Measurements from ENCODE around the gene DERA.

DERA gene

DNA sequence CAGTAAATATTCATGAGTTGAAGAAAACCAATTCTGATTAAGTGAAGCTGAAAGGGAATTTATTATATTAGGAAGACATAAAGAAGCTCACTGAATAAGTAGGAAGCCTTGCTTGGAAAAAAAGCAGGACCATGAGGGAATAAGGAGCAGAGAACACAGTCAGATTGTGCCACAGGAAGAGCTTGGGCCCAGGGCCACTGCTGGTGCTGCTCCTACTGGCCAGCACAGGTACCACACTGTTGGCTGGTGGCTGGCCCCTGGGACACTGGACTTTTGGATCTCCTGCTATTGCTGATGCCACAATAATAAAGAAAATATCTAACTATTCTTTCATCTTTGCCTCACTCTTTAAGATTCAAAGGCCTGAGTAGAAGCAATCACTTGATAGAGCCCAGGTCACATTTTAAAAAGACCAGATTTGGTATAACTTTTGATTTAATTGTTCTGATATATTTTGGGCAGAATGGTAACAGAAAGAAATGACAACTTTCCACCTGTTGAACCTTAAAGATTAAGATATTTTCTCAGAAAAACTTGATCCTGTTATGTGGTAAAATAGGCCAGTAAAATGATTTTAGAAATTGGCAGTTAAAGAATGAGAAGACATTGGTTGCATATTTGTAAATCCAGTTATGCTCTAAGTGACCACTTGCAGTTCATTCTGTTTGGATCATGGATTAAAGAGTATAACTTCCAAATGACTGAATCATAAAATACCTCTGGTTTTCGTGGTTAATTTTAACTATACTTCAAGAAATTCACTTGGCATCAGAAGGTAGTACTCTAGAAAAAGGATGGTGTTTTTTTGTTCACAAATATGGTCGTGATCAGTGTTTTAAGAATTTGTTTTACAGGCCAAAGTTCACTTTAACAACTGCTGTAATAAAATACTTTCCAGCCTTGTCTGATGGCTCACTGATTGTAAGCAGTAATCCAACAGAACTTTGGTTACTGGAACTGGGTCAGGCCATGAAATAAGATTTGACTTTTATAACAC is 68.3 kb downstream of the DERA start:
- Histone ChIP-seq H3K27ac (ENCODE audit: low read depth, low read length) (no peak overlapping the region), H3K9ac (ENCODE audit: low read depth in 1 of 2, low read length in 2 of 2) (no peak overlapping the region), H3K36me3 (ENCODE audit: control insufficient read depth in 1 of 2, insufficient read depth in 2 of 2, low read length in 2 of 2) (peaks cover 9 to 21% of the 10 kb centered on the region in 2 donors), H3K9me3 (ENCODE audit: control insufficient read depth in 1 of 2, low read length in 2 of 2) (no peaks in the 10 kb centered on the region), H3K4me3 (ENCODE audit: low read depth in 1 of 2, low read length in 2 of 2) (no peak overlapping the region), H3K27me3 (ENCODE audit: control insufficient read depth in 1 of 2, insufficient read depth in 2 of 2, low read length in 2 of 2) (no peaks in the 10 kb centered on the region), H3K4me1 (ENCODE audit: control insufficient read depth in 1 of 2, insufficient read depth in 2 of 2, low read length in 2 of 2) (peaks cover 9 to 27% of the 10 kb centered on the region in 2 donors)

- no peaks in the 10 kb centered on the region for H3K9me3 ChIP-seq (ENCODE audit: control insufficient read depth in 1 of 2, low read length in 2 of 2)
Measured at GRCh38 chr12:15982071-15982470, 70.9 kb downstream of the DERA start.

DNA sequence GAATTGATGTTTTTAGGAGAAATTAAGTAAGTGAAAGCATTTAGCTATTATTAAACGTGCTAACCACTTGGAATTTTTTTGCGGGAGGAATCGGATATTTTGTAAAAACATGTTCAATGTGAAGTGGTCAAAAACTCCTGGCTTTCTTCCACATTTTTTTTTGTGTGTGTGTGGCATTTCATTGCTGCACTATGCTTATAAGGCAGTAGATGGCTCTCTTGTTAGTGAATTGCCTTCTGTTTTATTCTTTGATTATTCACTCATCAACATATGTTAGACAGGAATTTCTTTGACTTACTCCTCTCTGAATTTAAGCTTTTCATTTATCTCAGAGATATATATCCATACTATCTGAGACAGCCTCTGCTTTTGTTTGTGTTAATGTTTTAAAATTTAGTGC is 71.3 kb downstream of the DERA start:
- no peaks in the 10 kb centered on the region for H3K27me3 ChIP-seq (ENCODE audit: control insufficient read depth in 1 of 2, insufficient read depth in 2 of 2, low read length in 2 of 2)
- H3K36me3 ChIP-seq (ENCODE audit: control insufficient read depth in 1 of 2, insufficient read depth in 2 of 2, low read length in 2 of 2) = peaks cover 6 to 19% of the 10 kb centered on the region in 2 donors
- no peak overlapping the region for H3K27ac ChIP-seq (ENCODE audit: low read depth, low read length)
- no peak overlapping the region for H3K9ac ChIP-seq (ENCODE audit: low read depth in 1 of 2, low read length in 2 of 2)
- no peaks in the 10 kb centered on the region for H3K9me3 ChIP-seq (ENCODE audit: control insufficient read depth in 1 of 2, low read length in 2 of 2)
- H3K4me1 ChIP-seq (ENCODE audit: control insufficient read depth in 1 of 2, insufficient read depth in 2 of 2, low read length in 2 of 2) = peaks cover 9 to 27% of the 10 kb centered on the region in 2 donors
- H3K4me3 ChIP-seq (ENCODE audit: low read depth in 1 of 2, low read length in 2 of 2) = no peak overlapping the region

More at GRCh38 chr12:15982071-15982470, 70.9 kb downstream of the DERA start:
- Histone ChIP-seq H3K4me1 (ENCODE audit: control insufficient read depth in 1 of 2, insufficient read depth in 2 of 2, low read length in 2 of 2) (peaks cover 9 to 27% of the 10 kb centered on the region in 2 donors), H3K36me3 (ENCODE audit: control insufficient read depth in 1 of 2, insufficient read depth in 2 of 2, low read length in 2 of 2) (peaks cover 6 to 19% of the 10 kb centered on the region in 2 donors), H3K9ac (ENCODE audit: low read depth in 1 of 2, low read length in 2 of 2) (no peak overlapping the region), H3K27me3 (ENCODE audit: control insufficient read depth in 1 of 2, insufficient read depth in 2 of 2, low read length in 2 of 2) (no peaks in the 10 kb centered on the region), H3K4me3 (ENCODE audit: low read depth in 1 of 2, low read length in 2 of 2) (no peak overlapping the region), H3K27ac (ENCODE audit: low read depth, low read length) (no peak overlapping the region)

DNA sequence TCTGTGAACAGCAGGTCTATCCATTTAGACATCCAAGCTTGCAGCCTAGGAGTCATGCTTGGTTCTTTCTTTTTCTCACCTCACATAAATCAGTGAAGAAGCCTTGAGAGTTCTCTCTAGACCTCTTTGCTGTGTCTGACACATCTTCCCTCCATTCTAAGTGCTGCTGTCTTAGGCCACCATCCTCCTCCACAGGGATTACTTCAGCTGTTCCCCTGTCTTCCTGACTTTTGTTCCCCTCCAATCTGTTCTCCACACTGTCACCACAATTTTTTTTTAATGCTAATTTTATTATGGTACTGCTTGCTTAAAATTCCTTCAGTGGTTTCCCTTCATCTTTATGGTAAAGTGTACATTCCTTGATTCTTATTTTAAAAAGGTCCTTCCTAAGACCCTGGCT is 71.8 kb downstream of the DERA start:
- H3K27me3 ChIP-seq (ENCODE audit: control insufficient read depth in 1 of 2, insufficient read depth in 2 of 2, low read length in 2 of 2) = no peaks in the 10 kb centered on the region
- no peak overlapping the region for H3K9ac ChIP-seq (ENCODE audit: low read depth in 1 of 2, low read length in 2 of 2)
- H3K4me3 ChIP-seq (ENCODE audit: low read depth in 1 of 2, low read length in 2 of 2) = no peak overlapping the region
- peaks cover 6 to 24% of the 10 kb centered on the region in 2 donors for H3K36me3 ChIP-seq (ENCODE audit: control insufficient read depth in 1 of 2, insufficient read depth in 2 of 2, low read length in 2 of 2)
- H3K9me3 ChIP-seq (ENCODE audit: control insufficient read depth in 1 of 2, low read length in 2 of 2) = no peaks in the 10 kb centered on the region
- H3K4me1 ChIP-seq (ENCODE audit: control insufficient read depth in 1 of 2, insufficient read depth in 2 of 2, low read length in 2 of 2) = peaks cover 9 to 27% of the 10 kb centered on the region in 2 donors
- no peak overlapping the region for H3K27ac ChIP-seq (ENCODE audit: low read depth, low read length)

GRCh38 chr12:15984097-15984800 is 73.1 kb downstream of the DERA start:
- H3K36me3 ChIP-seq (ENCODE audit: control insufficient read depth in 1 of 2, insufficient read depth in 2 of 2, low read length in 2 of 2) = peaks cover 13 to 36% of the 10 kb centered on the region in 2 donors
- H3K4me1 ChIP-seq (ENCODE audit: control insufficient read depth in 1 of 2, insufficient read depth in 2 of 2, low read length in 2 of 2) = peaks cover 9 to 15% of the 10 kb centered on the region in 2 donors
- H3K27ac ChIP-seq (ENCODE audit: low read depth, low read length) = no peak overlapping the region
- no peaks in the 10 kb centered on the region for H3K27me3 ChIP-seq (ENCODE audit: control insufficient read depth in 1 of 2, insufficient read depth in 2 of 2, low read length in 2 of 2)
- H3K4me3 ChIP-seq (ENCODE audit: low read depth in 1 of 2, low read length in 2 of 2) = no peak overlapping the region
- H3K9ac ChIP-seq (ENCODE audit: low read depth in 1 of 2, low read length in 2 of 2) = no peak overlapping the region
- H3K9me3 ChIP-seq (ENCODE audit: control insufficient read depth in 1 of 2, low read length in 2 of 2) = no peaks in the 10 kb centered on the region

- Histone ChIP-seq H3K9ac (ENCODE audit: low read depth in 1 of 2, low read length in 2 of 2) (no peak overlapping the region), H3K4me3 (ENCODE audit: low read depth in 1 of 2, low read length in 2 of 2) (no peak overlapping the region), H3K27ac (ENCODE audit: low read depth, low read length) (no peak overlapping the region), H3K4me1 (ENCODE audit: control insufficient read depth in 1 of 2, insufficient read depth in 2 of 2, low read length in 2 of 2) (peaks cover 8 to 9% of the 10 kb centered on the region in 2 donors), H3K27me3 (ENCODE audit: control insufficient read depth in 1 of 2, insufficient read depth in 2 of 2, low read length in 2 of 2) (no peaks in the 10 kb centered on the region), H3K9me3 (ENCODE audit: control insufficient read depth in 1 of 2, low read length in 2 of 2) (no peaks in the 10 kb centered on the region), H3K36me3 (ENCODE audit: control insufficient read depth in 1 of 2, insufficient read depth in 2 of 2, low read length in 2 of 2) (peaks cover 13 to 36% of the 10 kb centered on the region in 2 donors)
Measured at GRCh38 chr12:15984963-15985362, 73.8 kb downstream of the DERA start.

GRCh38 chr12:15987696-15988095 is 76.6 kb downstream of the DERA start:
- H3K4me1 ChIP-seq (ENCODE audit: control insufficient read depth in 1 of 2, insufficient read depth in 2 of 2, low read length in 2 of 2) = no peaks in the 10 kb centered on the region
- peaks cover 13 to 36% of the 10 kb centered on the region in 2 donors for H3K36me3 ChIP-seq (ENCODE audit: control insufficient read depth in 1 of 2, insufficient read depth in 2 of 2, low read length in 2 of 2)
- no peak overlapping the region for H3K27ac ChIP-seq (ENCODE audit: low read depth, low read length)
- H3K4me3 ChIP-seq (ENCODE audit: low read depth in 1 of 2, low read length in 2 of 2) = no peak overlapping the region
- no peak overlapping the region for H3K9ac ChIP-seq (ENCODE audit: low read depth in 1 of 2, low read length in 2 of 2)
- H3K9me3 ChIP-seq (ENCODE audit: control insufficient read depth in 1 of 2, low read length in 2 of 2) = no peaks in the 10 kb centered on the region
- no peaks in the 10 kb centered on the region for H3K27me3 ChIP-seq (ENCODE audit: control insufficient read depth in 1 of 2, insufficient read depth in 2 of 2, low read length in 2 of 2)

- no peaks in the 10 kb centered on the region for H3K27me3 ChIP-seq (ENCODE audit: control insufficient read depth in 1 of 2, insufficient read depth in 2 of 2, low read length in 2 of 2)
- no peak overlapping the region for H3K27ac ChIP-seq (ENCODE audit: low read depth, low read length)
- no peaks in the 10 kb centered on the region for H3K4me1 ChIP-seq (ENCODE audit: control insufficient read depth in 1 of 2, insufficient read depth in 2 of 2, low read length in 2 of 2)
- H3K4me3 ChIP-seq (ENCODE audit: low read depth in 1 of 2, low read length in 2 of 2) = no peak overlapping the region
- no peaks in the 10 kb centered on the region for H3K9me3 ChIP-seq (ENCODE audit: control insufficient read depth in 1 of 2, low read length in 2 of 2)
- H3K9ac ChIP-seq (ENCODE audit: low read depth in 1 of 2, low read length in 2 of 2) = no peak overlapping the region
- peaks cover 7 to 22% of the 10 kb centered on the region in 2 donors for H3K36me3 ChIP-seq (ENCODE audit: control insufficient read depth in 1 of 2, insufficient read depth in 2 of 2, low read length in 2 of 2)
Measured at GRCh38 chr12:15988983-15989755, 78.0 kb downstream of the DERA start.

DNA sequence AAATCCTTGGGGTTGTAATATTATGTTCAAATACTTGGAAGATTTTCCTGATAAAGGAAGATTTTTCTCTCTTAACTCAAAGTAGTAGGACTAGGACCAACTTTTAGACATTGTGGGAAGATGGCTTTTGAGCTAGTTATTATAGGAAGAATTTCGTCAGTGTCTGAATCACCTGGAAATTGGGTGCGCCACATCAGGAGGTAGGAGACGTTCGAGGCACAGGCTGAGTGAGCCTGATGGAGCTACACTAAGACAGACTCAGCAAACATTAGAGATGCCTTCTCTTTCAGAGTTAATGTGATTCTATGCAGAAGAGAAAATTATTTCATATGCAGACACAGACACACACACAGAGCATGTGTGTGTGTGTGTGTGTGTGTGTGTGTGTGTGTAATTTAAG is 84.7 kb downstream of the DERA start:
- no peaks in the 10 kb centered on the region for H3K27me3 ChIP-seq (ENCODE audit: control insufficient read depth in 1 of 2, insufficient read depth in 2 of 2, low read length in 2 of 2)

More for the DNA sequence above, 84.7 kb downstream of the DERA start:
- Histone ChIP-seq H3K27ac (ENCODE audit: low read depth, low read length) (no peak overlapping the region), H3K36me3 (ENCODE audit: control insufficient read depth in 1 of 2, insufficient read depth in 2 of 2, low read length in 2 of 2) (peaks cover 0 to 3% of the 10 kb centered on the region in 2 donors), H3K9ac (ENCODE audit: low read depth in 1 of 2, low read length in 2 of 2) (no peak overlapping the region), H3K4me1 (ENCODE audit: control insufficient read depth in 1 of 2, insufficient read depth in 2 of 2, low read length in 2 of 2) (no peaks in the 10 kb centered on the region), H3K9me3 (ENCODE audit: control insufficient read depth in 1 of 2, low read length in 2 of 2) (no peaks in the 10 kb centered on the region), H3K4me3 (ENCODE audit: low read depth in 1 of 2, low read length in 2 of 2) (no peak overlapping the region)

Data from duodenal mucosa (tissue), 2 donors.